Activated T-cell treated with anti-CD3 and anti-CD28 coated beads, Interleukin-2, amount 50 U/mL, for 48 hours (primary cell): ENCODE data around the gene RPP14.
"Not testable (repeated sequence)": the region's sequence is repeated elsewhere in the genome, so short reads cannot be mapped to it uniquely, and the experiment has no call there.

Experiments
- DNase-seq, 2 experiments: peaks; one replicate each; pipeline ENCODE4 v3.0.0-alpha.2; 2020

Gene RPP14

GRCh38 chr3:58305882-58306711, at the start of gene RPP14, which contains the start of gene HTD2:
RPP14 (plus strand) TSS chr3:58306245; CDS start chr3:58310330, 4,085 bp downstream.
HTD2 (plus strand) TSS chr3:58306520; CDS start chr3:58317614, 11,094 bp downstream.
- DNase-seq = peak; percentile 100

GRCh38 chr3:58256511-58256910, 49.5 kb upstream of the RPP14 start:
- no peak for DNase-seq

- DNase-seq = no peak
Observed at GRCh38 chr3:58258392-58259055, 47.5 kb upstream of the RPP14 start.

- DNase-seq = peak; percentile 39
Observed at GRCh38 chr3:58260261-58260731, 45.7 kb upstream of the RPP14 start.

GRCh38 chr3:58260733-58261132, 45.3 kb upstream of the RPP14 start:
- DNase-seq = no peak

GRCh38 chr3:58261954-58262666, 43.9 kb upstream of the RPP14 start:
- DNase-seq = no peak

GRCh38 chr3:58266577-58266976, 39.5 kb upstream of the RPP14 start:
- DNase-seq = no peak

GRCh38 chr3:58267543-58267942, 38.5 kb upstream of the RPP14 start:
- not testable (repeated sequence) for DNase-seq

GRCh38 chr3:58269356-58269755, 36.7 kb upstream of the RPP14 start:
- DNase-seq = no peak

- DNase-seq = no peak
Observed at GRCh38 chr3:58270485-58270884, 35.6 kb upstream of the RPP14 start.

- DNase-seq = no peak
Observed at GRCh38 chr3:58271901-58272501, 34.0 kb upstream of the RPP14 start.

- no peak for DNase-seq
Observed at GRCh38 chr3:58272891-58273290, 33.2 kb upstream of the RPP14 start.

- DNase-seq = not testable (repeated sequence)
Observed at GRCh38 chr3:58273362-58273761, 32.7 kb upstream of the RPP14 start.

GRCh38 chr3:58274027-58274614, 31.9 kb upstream of the RPP14 start:
- DNase-seq = no peak

GRCh38 chr3:58281069-58281468, 25.0 kb upstream of the RPP14 start:
- no peak for DNase-seq

- DNase-seq = no peak
Observed at GRCh38 chr3:58285334-58285733, 20.7 kb upstream of the RPP14 start.

GRCh38 chr3:58287354-58287753, 18.7 kb upstream of the RPP14 start:
- DNase-seq = no peak

GRCh38 chr3:58288011-58288728, 17.9 kb upstream of the RPP14 start:
- no peak for DNase-seq

- DNase-seq = not testable (repeated sequence)
Observed at GRCh38 chr3:58288964-58289613, 17.0 kb upstream of the RPP14 start.

- not testable (repeated sequence) for DNase-seq
Observed at GRCh38 chr3:58290446-58290845, 15.6 kb upstream of the RPP14 start.

- DNase-seq = no peak
Observed at GRCh38 chr3:58291671-58292338, 14.2 kb upstream of the RPP14 start.
